ENCODE results near the gene ANOS1. TPM values are rescaled to one million over a fixed set of nuclear protein-coding genes. Genes with fewer than 3 reads are reported as not detected.

Gene ANOS1
- total RNA-seq, 2 experiments from 2014 or later = not detected

DNA sequence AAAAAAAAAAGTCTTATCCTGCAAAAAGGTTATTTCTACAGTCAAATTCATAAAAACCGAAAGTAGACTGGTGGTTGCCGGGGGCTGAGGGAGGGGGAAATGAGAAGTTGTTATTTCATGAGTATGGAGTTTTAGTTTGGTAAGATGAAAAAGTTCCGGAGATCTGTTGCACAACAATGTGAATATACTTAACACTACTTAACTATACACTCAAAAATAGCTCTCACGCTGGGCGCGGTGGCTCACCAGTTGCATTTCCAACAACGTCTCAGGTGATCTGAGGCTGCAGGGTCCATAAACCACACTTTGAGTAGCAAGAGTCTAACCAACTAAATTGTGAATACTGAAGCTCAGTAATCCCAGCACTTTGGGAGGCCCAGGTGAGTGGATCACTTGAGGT is 52.4 kb downstream of the ANOS1 start:
- H3K4me1 Mint-ChIP-seq (ENCODE audit: low read depth) = no peaks in the 10 kb centered on the region
- CTCF ChIA-PET = no interaction called here
- POLR2A ChIA-PET = no interaction called here
- TF ChIP-seq, protein P1, sequence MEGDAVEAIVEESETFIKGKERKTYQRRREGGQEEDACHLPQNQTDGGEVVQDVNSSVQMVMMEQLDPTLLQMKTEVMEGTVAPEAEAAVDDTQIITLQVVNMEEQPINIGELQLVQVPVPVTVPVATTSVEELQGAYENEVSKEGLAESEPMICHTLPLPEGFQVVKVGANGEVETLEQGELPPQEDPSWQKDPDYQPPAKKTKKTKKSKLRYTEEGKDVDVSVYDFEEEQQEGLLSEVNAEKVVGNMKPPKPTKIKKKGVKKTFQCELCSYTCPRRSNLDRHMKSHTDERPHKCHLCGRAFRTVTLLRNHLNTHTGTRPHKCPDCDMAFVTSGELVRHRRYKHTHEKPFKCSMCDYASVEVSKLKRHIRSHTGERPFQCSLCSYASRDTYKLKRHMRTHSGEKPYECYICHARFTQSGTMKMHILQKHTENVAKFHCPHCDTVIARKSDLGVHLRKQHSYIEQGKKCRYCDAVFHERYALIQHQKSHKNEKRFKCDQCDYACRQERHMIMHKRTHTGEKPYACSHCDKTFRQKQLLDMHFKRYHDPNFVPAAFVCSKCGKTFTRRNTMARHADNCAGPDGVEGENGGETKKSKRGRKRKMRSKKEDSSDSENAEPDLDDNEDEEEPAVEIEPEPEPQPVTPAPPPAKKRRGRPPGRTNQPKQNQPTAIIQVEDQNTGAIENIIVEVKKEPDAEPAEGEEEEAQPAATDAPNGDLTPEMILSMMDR (IDR thresholded peaks at IDR 0.05) = no peak
- H3K27ac Mint-ChIP-seq = no peak overlapping the region
- H3K9me3 ChIP-seq (ENCODE audit: control insufficient read depth in 1 of 2, insufficient read depth in 1 of 2, low read length in 2 of 2) = no peaks in the 10 kb centered on the region
- no peaks in the 10 kb centered on the region for H3K36me3 ChIP-seq (ENCODE audit: insufficient read depth, low read length)
- peaks cover 3% of the 10 kb centered on the region for H3K27me3 Mint-ChIP-seq
- H3K27ac ChIP-seq (ENCODE audit: low read depth in 1 of 2, low read length in 2 of 2) = no peak overlapping the region
- ATAC-seq (ENCODE audit: poor library complexity) (no peak), DNase-seq (peak in 2 of 14 experiments; percentile 1 to 3)
- H3K4me1 ChIP-seq (ENCODE audit: insufficient read depth, low read length) = no peaks in the 10 kb centered on the region
- H3K36me3 Mint-ChIP-seq (ENCODE audit: low read depth) = no peaks in the 10 kb centered on the region
- H3K27me3 ChIP-seq (ENCODE audit: control insufficient read depth in 1 of 2, insufficient read depth in 2 of 2, low read length in 2 of 2) = no peaks in the 10 kb centered on the region
- intact Hi-C loops (cut with DNase I, micrococcal nuclease) = no loop called here
- H3K9me3 Mint-ChIP-seq = no peaks in the 10 kb centered on the region
- no peak overlapping the region for H3K4me3 ChIP-seq (ENCODE audit: low read length)
- H3K4me3 Mint-ChIP-seq = no peak overlapping the region

DNA sequence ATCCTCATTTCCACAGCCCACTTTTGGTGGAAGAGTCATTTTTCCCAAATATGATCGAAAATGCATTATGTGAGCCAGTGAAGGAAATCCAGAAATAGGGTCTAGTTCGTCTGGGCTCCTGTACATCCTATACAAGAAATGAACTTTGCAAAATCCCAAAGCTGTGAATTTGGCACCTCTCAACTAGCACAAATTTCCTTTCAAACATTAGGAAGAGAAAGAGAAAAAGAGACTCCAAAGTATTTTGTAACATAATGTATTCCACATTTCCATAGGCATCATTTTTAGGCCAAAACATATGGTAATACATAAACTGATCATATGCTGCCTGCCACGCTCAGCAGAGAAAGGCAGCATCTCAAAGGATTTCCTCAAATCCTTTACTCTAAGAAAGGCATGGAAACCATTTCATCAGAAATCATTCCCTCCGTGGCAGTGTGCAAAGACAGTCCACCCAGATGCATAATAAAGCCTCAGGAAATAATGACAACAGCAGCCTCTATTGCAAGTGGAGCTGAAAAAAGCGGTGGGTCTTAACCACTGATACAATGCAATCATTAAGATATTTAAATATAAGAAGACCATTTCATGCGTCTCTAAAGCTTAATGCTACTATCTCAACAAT is 56.8 kb downstream of the ANOS1 start:
- no peak overlapping the region for H3K4me3 ChIP-seq (ENCODE audit: low read length)
- no peaks in the 10 kb centered on the region for H3K36me3 Mint-ChIP-seq (ENCODE audit: low read depth)
- no peaks in the 10 kb centered on the region for H3K4me1 Mint-ChIP-seq (ENCODE audit: low read depth)
- no peaks in the 10 kb centered on the region for H3K36me3 ChIP-seq (ENCODE audit: insufficient read depth, low read length)
- H3K9me3 Mint-ChIP-seq = no peaks in the 10 kb centered on the region
- H3K27ac Mint-ChIP-seq = no peak overlapping the region
- DNase-seq (no peak), ATAC-seq (ENCODE audit: poor library complexity) (no peak)
- intact Hi-C loops (cut with DNase I, micrococcal nuclease) = no loop called here
- ChIA-PET POLR2A (no interaction called here), CTCF (no interaction called here)
- H3K27me3 ChIP-seq (ENCODE audit: control insufficient read depth in 1 of 2, insufficient read depth in 2 of 2, low read length in 2 of 2) = no peaks in the 10 kb centered on the region
- H3K27ac ChIP-seq (ENCODE audit: low read depth in 1 of 2, low read length in 2 of 2) = no peak overlapping the region
- H3K9me3 ChIP-seq (ENCODE audit: control insufficient read depth in 1 of 2, insufficient read depth in 1 of 2, low read length in 2 of 2) = no peaks in the 10 kb centered on the region
- TF ChIP-seq, protein P1 (IDR thresholded peaks at IDR 0.05) = no peak
- H3K4me3 Mint-ChIP-seq = no peak overlapping the region
- H3K27me3 Mint-ChIP-seq = no peaks in the 10 kb centered on the region
- no peaks in the 10 kb centered on the region for H3K4me1 ChIP-seq (ENCODE audit: insufficient read depth, low read length)

DNA sequence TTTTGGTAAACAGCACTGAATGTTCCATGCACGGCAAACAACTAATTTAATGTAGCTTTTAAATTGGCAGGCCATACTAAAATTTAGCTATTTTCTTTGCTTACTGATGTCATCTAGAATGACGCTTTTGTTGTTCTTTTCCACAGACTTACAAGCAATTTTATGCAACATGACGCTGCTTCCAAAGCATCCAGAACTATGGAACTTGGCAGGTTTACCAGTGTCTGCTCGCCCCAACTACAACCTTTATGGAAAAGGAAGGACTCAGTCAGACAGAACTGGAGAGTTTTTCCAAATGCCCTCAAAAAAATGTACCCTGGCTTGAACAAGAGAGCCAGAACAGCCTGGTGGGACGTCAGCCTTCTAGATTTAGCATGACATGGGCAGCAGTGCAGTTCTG is 58.7 kb downstream of the ANOS1 start:
- no peak overlapping the region for H3K4me3 ChIP-seq (ENCODE audit: low read length)
- intact Hi-C loops (cut with DNase I, micrococcal nuclease) = no loop called here
- ATAC-seq (ENCODE audit: poor library complexity) (no peak), DNase-seq (no peak)
- Mint-ChIP-seq H3K27ac (no peak overlapping the region), H3K27me3 (no peaks in the 10 kb centered on the region), H3K4me1 (ENCODE audit: low read depth) (no peaks in the 10 kb centered on the region), H3K4me3 (no peak overlapping the region), H3K36me3 (ENCODE audit: low read depth) (no peaks in the 10 kb centered on the region), H3K9me3 (no peaks in the 10 kb centered on the region)
- H3K27ac ChIP-seq (ENCODE audit: low read depth in 1 of 2, low read length in 2 of 2) = no peak overlapping the region
- H3K27me3 ChIP-seq (ENCODE audit: control insufficient read depth in 1 of 2, insufficient read depth in 2 of 2, low read length in 2 of 2) = no peaks in the 10 kb centered on the region
- H3K4me1 ChIP-seq (ENCODE audit: insufficient read depth, low read length) = no peaks in the 10 kb centered on the region
- TF ChIP-seq, protein P1 (IDR thresholded peaks at IDR 0.05) = no peak
- ChIA-PET CTCF (no interaction called here), POLR2A (no interaction called here)
- H3K36me3 ChIP-seq (ENCODE audit: insufficient read depth, low read length) = no peaks in the 10 kb centered on the region
- H3K9me3 ChIP-seq (ENCODE audit: control insufficient read depth in 1 of 2, insufficient read depth in 1 of 2, low read length in 2 of 2) = no peaks in the 10 kb centered on the region

All from CD4-positive, alpha-beta T cell (primary cell).